ENCODE data around the gene KIRREL2. TPM values are rescaled to one million over a fixed set of nuclear protein-coding genes. Genes with fewer than 3 reads are reported as not detected.

Gene KIRREL2
- total RNA-seq, 1 experiment from 2014 or later: 0.15 TPM

DNA sequence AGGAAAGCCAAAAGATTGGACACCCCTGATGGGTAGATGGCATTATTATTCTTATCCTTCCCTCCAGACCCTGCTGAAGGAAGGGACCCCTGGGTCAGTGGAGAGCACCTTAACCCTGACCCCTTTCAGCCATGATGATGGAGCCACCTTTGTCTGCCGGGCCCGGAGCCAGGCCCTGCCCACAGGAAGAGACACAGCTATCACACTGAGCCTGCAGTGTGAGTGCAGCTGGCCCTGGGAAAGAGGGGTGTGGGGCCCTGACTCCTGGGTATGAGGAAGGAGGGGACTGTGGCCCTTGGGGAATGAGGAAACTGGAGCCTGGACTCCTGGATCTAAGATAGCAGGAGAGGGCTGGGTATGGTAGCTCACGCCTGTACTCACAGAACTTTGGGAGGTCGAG lies 2.7 kb downstream of the KIRREL2 start:
- intact Hi-C loops (cut with micrococcal nuclease; ENCODE audit: unreplicated experiment): no loop called here
- CTCF ChIA-PET: no interaction called here
- Histone ChIP-seq H3K4me3 (ENCODE audit: low read depth, low read length, poor library complexity, severe bottlenecking) (no peak overlapping the region), H3K4me1 (ENCODE audit: insufficient read depth, low read length, poor library complexity, severe bottlenecking) (peaks cover 13% of the 10 kb centered on the region), H3K27me3 (replicated peaks; ENCODE audit: insufficient read depth, low read depth, low read length, poor library complexity) (peaks cover 16% of the 10 kb centered on the region), H3K36me3 (ENCODE audit: insufficient read depth, low read length, poor library complexity, severe bottlenecking) (no peaks in the 10 kb centered on the region), H3K27ac (ENCODE audit: low read depth, low read length, poor library complexity, severe bottlenecking) (no peak overlapping the region), H3K9me3 (ENCODE audit: low read depth, low read length, poor library complexity, severe bottlenecking) (no peaks in the 10 kb centered on the region)
- no peak for DNase-seq (ENCODE audit: low spot score)
- POLR2A ChIA-PET (ENCODE audit: low non-redundant PET): no interaction called here
- no peak for TF ChIP-seq CTCF (conservative IDR thresholded peaks at IDR 0.05; ENCODE audit: low read depth, low read length)
- no peak for TF ChIP-seq EZH2 (IDR thresholded peaks at IDR 0.05; ENCODE audit: borderline replicate concordance, low read depth, low read length, poor library complexity, severe bottlenecking)
- BruUV-seq (replicated peaks): no TSS peak

- peaks cover 13% of the 10 kb centered on the region for H3K4me1 ChIP-seq (ENCODE audit: insufficient read depth, low read length, poor library complexity, severe bottlenecking)
- no peak for TF ChIP-seq EZH2 (IDR thresholded peaks at IDR 0.05; ENCODE audit: borderline replicate concordance, low read depth, low read length, poor library complexity, severe bottlenecking)
- no peak for TF ChIP-seq CTCF (conservative IDR thresholded peaks at IDR 0.05; ENCODE audit: low read depth, low read length)
- POLR2A ChIA-PET (ENCODE audit: low non-redundant PET): no interaction called here
- intact Hi-C loops (cut with micrococcal nuclease; ENCODE audit: unreplicated experiment): no loop called here
- peaks cover 16% of the 10 kb centered on the region for H3K27me3 ChIP-seq (replicated peaks; ENCODE audit: insufficient read depth, low read depth, low read length, poor library complexity)
- H3K27ac ChIP-seq (ENCODE audit: low read depth, low read length, poor library complexity, severe bottlenecking): no peak overlapping the region
- H3K9me3 ChIP-seq (ENCODE audit: low read depth, low read length, poor library complexity, severe bottlenecking): no peaks in the 10 kb centered on the region
- no peak overlapping the region for H3K4me3 ChIP-seq (ENCODE audit: low read depth, low read length, poor library complexity, severe bottlenecking)
- H3K36me3 ChIP-seq (ENCODE audit: insufficient read depth, low read length, poor library complexity, severe bottlenecking): no peaks in the 10 kb centered on the region
- CTCF ChIA-PET: no interaction called here
- DNase-seq (ENCODE audit: low spot score): no peak
- BruUV-seq (replicated peaks): no TSS peak
These were observed 3.7 kb downstream of the KIRREL2 start for GRCh38 chr19:35860436-35860817.

GRCh38 chr19:35860818-35861639 lies 4.3 kb downstream of the KIRREL2 start:
- Histone ChIP-seq H3K27ac (ENCODE audit: low read depth, low read length, poor library complexity, severe bottlenecking) (no peak overlapping the region), H3K4me3 (ENCODE audit: low read depth, low read length, poor library complexity, severe bottlenecking) (no peak overlapping the region), H3K4me1 (ENCODE audit: insufficient read depth, low read length, poor library complexity, severe bottlenecking) (peaks cover 7% of the 10 kb centered on the region), H3K9me3 (ENCODE audit: low read depth, low read length, poor library complexity, severe bottlenecking) (no peaks in the 10 kb centered on the region), H3K27me3 (replicated peaks; ENCODE audit: insufficient read depth, low read depth, low read length, poor library complexity) (peaks cover 12% of the 10 kb centered on the region), H3K36me3 (ENCODE audit: insufficient read depth, low read length, poor library complexity, severe bottlenecking) (no peaks in the 10 kb centered on the region)
- POLR2A ChIA-PET (ENCODE audit: low non-redundant PET): no interaction called here
- CTCF ChIA-PET: no interaction called here
- no peak for DNase-seq (ENCODE audit: low spot score)
- TF ChIP-seq CTCF (conservative IDR thresholded peaks at IDR 0.05; ENCODE audit: low read depth, low read length) (no peak), EZH2 (IDR thresholded peaks at IDR 0.05; ENCODE audit: borderline replicate concordance, low read depth, low read length, poor library complexity, severe bottlenecking) (no peak)
- no TSS peak for BruUV-seq (replicated peaks)
- intact Hi-C loops (cut with micrococcal nuclease; ENCODE audit: unreplicated experiment): no loop called here
